OCI-LY1 (cell line): ENCODE results near the gene HPD.

Experiments
- EZH2 ChIP-seq: fragments of 200-600 bp; sonication (generic), shearing (Covaris generic); IDR thresholded peaks from 2 replicates; pipeline ENCODE4 v1.8.0; 2017; ENCODE audit warnings: borderline replicate concordance, mixed run types, mild to moderate bottlenecking, antibody characterized with exemption, low read length, moderate library complexity, mixed read lengths
- TF ChIP-seq, protein P1 (sequence below): fragments of 200-600 bp; sonication (generic), shearing (Covaris generic); IDR thresholded peaks from 2 replicates; pipeline ENCODE4 v1.5.1; 2017; ENCODE audit warnings: mild to moderate bottlenecking, antibody characterized with exemption, low read length, moderate library complexity, mixed read lengths

DNA sequence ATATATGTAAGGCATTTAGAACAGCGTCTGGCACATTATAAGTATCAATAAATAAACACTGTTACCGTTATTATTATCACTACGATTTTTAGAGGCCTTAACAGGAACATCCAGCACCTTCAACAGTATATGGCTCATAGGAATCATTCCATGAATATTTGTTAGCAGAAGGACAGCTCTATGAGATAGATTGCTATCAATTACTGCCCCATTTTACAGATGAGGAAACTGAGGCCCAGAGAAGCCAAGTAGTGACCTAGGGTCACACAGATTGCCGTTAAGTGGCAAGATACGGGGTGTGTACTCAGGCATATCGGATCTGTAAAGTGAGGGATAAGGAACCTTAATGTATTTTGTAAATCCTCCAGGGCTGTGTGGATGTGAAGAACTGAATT, 29.4 kb upstream of the HPD start:
- TF ChIP-seq, protein P1, sequence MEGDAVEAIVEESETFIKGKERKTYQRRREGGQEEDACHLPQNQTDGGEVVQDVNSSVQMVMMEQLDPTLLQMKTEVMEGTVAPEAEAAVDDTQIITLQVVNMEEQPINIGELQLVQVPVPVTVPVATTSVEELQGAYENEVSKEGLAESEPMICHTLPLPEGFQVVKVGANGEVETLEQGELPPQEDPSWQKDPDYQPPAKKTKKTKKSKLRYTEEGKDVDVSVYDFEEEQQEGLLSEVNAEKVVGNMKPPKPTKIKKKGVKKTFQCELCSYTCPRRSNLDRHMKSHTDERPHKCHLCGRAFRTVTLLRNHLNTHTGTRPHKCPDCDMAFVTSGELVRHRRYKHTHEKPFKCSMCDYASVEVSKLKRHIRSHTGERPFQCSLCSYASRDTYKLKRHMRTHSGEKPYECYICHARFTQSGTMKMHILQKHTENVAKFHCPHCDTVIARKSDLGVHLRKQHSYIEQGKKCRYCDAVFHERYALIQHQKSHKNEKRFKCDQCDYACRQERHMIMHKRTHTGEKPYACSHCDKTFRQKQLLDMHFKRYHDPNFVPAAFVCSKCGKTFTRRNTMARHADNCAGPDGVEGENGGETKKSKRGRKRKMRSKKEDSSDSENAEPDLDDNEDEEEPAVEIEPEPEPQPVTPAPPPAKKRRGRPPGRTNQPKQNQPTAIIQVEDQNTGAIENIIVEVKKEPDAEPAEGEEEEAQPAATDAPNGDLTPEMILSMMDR, result no peak
- TF ChIP-seq EZH2, result no peak
